Cardiac fibroblast (primary cell): ENCODE measurements around the gene CLSTN1.

Experiments used
- DNase-seq, 2 donors: peaks; one replicate each; pipeline versions ENCODE4 v3.0.0 to v3.0.0-alpha.2; 2010; ENCODE audit warnings: low read depth in 2 of 2
- H3K4me3 ChIP-seq, 2 donors: replicated peaks in 1 of 2; 1 replicate in 1 of 2; 2 replicates in 1 of 2; pipeline ENCODE4 v1.5.1; 2011; ENCODE audit warnings: low read depth in 2 of 2, low read length in 2 of 2, mild to moderate bottlenecking in 2 of 2, moderate library complexity in 1 of 2
- TF ChIP-seq, protein P1 (sequence below): IDR thresholded peaks from one replicate; pipeline ENCODE4 v1.5.1; 2011; ENCODE audit warnings: low read depth, mild to moderate bottlenecking, low read length, inconsistent platforms

Gene CLSTN1

DNA sequence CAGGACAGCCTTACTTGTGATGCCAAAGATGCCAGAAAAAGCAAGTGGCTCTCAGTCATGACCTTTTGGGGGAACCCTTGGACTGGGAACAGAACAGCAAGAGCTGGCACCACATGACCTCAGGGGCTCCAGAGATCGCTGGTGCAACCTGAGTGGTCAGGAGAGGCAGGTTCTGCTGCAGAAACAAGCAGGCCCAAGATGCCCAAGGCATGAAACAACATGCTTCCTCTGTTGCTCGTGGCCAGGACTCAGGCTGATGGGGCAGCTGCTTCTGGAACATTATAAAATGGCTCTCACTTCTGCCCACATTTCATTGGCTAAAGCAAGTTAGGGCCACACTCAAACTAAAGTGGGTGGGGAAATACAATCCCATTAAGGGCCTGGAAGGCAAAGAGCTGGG lies 17.7 kb upstream of the CLSTN1 start:
- TF ChIP-seq, protein P1, sequence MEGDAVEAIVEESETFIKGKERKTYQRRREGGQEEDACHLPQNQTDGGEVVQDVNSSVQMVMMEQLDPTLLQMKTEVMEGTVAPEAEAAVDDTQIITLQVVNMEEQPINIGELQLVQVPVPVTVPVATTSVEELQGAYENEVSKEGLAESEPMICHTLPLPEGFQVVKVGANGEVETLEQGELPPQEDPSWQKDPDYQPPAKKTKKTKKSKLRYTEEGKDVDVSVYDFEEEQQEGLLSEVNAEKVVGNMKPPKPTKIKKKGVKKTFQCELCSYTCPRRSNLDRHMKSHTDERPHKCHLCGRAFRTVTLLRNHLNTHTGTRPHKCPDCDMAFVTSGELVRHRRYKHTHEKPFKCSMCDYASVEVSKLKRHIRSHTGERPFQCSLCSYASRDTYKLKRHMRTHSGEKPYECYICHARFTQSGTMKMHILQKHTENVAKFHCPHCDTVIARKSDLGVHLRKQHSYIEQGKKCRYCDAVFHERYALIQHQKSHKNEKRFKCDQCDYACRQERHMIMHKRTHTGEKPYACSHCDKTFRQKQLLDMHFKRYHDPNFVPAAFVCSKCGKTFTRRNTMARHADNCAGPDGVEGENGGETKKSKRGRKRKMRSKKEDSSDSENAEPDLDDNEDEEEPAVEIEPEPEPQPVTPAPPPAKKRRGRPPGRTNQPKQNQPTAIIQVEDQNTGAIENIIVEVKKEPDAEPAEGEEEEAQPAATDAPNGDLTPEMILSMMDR, result no peak
- no peak for DNase-seq
- H3K4me3 ChIP-seq, result no peak overlapping the region

DNA sequence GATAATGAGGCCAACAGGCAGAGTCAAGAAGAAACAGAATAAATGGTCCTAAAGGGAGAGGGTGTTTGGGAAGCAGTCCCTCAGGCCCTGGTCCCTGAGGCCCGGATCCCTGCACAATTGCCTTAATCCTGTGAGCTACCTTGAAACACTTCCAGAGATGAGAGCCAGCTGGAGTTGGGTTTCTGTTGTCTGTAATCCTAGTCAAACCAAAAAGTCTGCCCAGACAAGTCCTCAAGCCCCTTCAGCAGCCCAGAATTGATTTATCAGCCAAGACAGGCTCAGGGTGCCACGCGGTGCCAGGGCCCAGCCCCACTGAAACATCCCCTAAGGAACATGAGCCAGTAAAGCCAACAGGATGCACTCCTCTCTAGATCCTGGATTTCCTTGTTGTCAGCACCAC lies 16.4 kb upstream of the CLSTN1 start:
- TF ChIP-seq, protein P1, result no peak
- H3K4me3 ChIP-seq, result no peak overlapping the region
- DNase-seq, result no peak

DNA sequence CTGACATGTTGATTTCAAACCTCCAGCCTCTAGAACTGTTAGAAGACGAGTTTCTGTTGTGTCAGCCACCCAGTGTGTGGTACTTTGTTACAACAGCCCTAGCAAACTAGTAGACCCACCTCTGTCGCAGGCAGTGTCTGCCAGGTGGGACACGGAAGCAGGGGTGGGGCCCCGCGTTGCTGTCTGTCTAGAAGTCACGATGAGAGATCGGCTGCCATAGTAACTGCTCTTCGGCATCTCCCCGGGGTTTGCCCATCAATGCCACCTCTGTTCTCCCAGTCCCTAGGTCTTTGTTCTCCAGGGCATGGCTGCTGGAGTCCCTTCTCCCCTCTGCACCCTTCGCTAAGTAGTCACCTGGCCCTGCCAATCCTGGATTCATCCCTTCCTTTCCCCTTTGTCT lies 15.2 kb upstream of the CLSTN1 start:
- DNase-seq, result no peak
- TF ChIP-seq, protein P1, result no peak
- H3K4me3 ChIP-seq, result no peak overlapping the region

GRCh38 chr1:9836632-9836960 lies 12.8 kb upstream of the CLSTN1 start:
- TF ChIP-seq, protein P1, result no peak
- H3K4me3 ChIP-seq, result no peak overlapping the region
- DNase-seq, result no peak

DNA sequence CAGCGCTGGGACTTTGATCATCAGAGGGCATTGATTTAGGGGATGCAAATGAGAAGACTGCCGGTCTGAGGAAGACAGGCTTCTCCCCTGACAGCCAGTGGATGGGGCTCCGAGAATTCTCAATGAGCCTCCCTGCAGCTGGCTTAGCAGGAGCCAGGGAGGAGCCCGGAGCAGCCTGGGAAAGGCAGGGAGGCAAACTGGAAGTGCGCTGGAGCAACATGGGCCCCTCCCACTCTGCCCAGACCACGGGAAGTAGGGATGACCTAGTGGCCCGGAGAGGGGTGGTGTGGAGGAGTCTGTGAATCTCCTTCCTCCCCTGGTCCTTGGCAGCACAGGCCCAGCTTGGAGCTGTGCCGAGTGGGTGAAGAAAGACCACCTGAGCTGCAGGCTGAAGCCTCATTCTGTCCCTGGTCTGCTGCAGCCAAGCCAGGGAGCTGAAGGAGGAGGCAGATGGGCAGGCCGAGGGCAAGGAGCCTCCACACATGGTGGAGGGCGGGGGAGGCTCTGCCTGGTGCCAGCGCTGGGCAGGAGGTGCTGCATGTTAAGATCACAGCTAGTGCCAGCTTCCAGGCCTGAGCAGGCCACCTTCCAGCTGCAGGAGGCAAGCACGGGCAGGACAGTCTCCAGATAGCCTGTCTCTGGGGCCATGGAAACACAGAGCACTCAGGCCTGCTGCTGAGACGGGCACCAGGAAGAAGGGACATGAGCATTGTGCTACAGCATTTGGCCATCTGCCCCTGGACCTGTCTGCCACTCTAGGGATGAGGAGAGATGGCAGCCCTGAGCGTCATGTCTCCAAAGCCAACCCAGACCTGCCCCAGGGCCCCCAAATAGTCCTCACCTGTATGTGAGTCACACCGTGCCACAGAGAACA lies 12.2 kb upstream of the CLSTN1 start:
- no peak overlapping the region for H3K4me3 ChIP-seq
- peak; percentile 9 to 60 for DNase-seq
- TF ChIP-seq, protein P1, result no peak

GRCh38 chr1:9835404-9835757 lies 11.6 kb upstream of the CLSTN1 start:
- no peak for DNase-seq
- no peak overlapping the region for H3K4me3 ChIP-seq
- TF ChIP-seq, protein P1, result no peak

DNA sequence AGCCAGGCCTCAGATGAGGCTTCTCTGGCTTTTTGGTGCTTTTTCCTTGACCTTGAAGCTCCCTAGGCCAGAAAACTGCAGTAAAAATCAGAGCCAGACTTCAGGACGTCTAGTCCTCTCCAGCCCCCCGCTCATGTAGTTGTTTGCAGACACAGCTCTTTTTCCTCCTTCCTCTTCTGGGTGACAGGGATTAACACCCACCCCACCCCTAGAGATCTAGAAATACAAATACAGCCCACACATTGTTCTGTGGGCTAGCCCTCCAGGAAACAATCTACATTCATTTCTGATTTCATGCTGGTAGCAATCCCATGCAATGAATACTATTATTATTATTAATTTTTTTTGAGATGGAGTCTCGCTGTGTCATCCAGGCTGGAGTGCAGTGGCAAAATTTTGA lies 9.9 kb upstream of the CLSTN1 start:
- no peak for DNase-seq
- H3K4me3 ChIP-seq, result no peak overlapping the region
- TF ChIP-seq, protein P1, result no peak
